ENCODE measurements around the gene TMEM120B.
A peak's percentile ranks its signal among the peaks of the same experiment; 100 is the strongest.

TMEM120B gene

GRCh38 chr12:121717041-121717699 lies 4.6 kb downstream of the TMEM120B start:
- no peak for TF ChIP-seq CTCF (IDR thresholded peaks at IDR 0.05; ENCODE audit: low read depth, low read length)
- H3K4me3 ChIP-seq (replicated peaks in 1 of 2; ENCODE audit: low read depth in 2 of 2, low read length in 2 of 2) = no peak overlapping the region
- peak; percentile 93 to 95 for DNase-seq (ENCODE audit: low read depth in 2 of 2)

- TF ChIP-seq CTCF (IDR thresholded peaks at IDR 0.05; ENCODE audit: low read depth, low read length) = no peak
- no peak overlapping the region for H3K4me3 ChIP-seq (replicated peaks in 1 of 2; ENCODE audit: low read depth in 2 of 2, low read length in 2 of 2)
- no peak for DNase-seq (ENCODE audit: low read depth in 2 of 2)
Observed at GRCh38 chr12:121718653-121719239, 6.2 kb downstream of the TMEM120B start.

- no peak for TF ChIP-seq CTCF (IDR thresholded peaks at IDR 0.05; ENCODE audit: low read depth, low read length)
- peak; percentile 74 to 90 for DNase-seq (ENCODE audit: low read depth in 2 of 2)
- H3K4me3 ChIP-seq (replicated peaks in 1 of 2; ENCODE audit: low read depth in 2 of 2, low read length in 2 of 2) = no peak overlapping the region
Observed at GRCh38 chr12:121719926-121720414, 7.4 kb downstream of the TMEM120B start.

GRCh38 chr12:121720762-121721161 lies 8.2 kb downstream of the TMEM120B start:
- no peak for DNase-seq (ENCODE audit: low read depth in 2 of 2)
- H3K4me3 ChIP-seq (replicated peaks in 1 of 2; ENCODE audit: low read depth in 2 of 2, low read length in 2 of 2) = no peak overlapping the region
- no peak for TF ChIP-seq CTCF (IDR thresholded peaks at IDR 0.05; ENCODE audit: low read depth, low read length)

- no peak for DNase-seq (ENCODE audit: low read depth in 2 of 2)
- no peak overlapping the region for H3K4me3 ChIP-seq (replicated peaks in 1 of 2; ENCODE audit: low read depth in 2 of 2, low read length in 2 of 2)
- TF ChIP-seq CTCF (IDR thresholded peaks at IDR 0.05; ENCODE audit: low read depth, low read length) = no peak
Observed at GRCh38 chr12:121722511-121722910, 10.0 kb downstream of the TMEM120B start.

- no peak for TF ChIP-seq CTCF (IDR thresholded peaks at IDR 0.05; ENCODE audit: low read depth, low read length)
- no peak for DNase-seq (ENCODE audit: low read depth in 2 of 2)
- H3K4me3 ChIP-seq (replicated peaks in 1 of 2; ENCODE audit: low read depth in 2 of 2, low read length in 2 of 2) = no peak overlapping the region
Observed at GRCh38 chr12:121723200-121723599, 10.6 kb downstream of the TMEM120B start.
